Measurements from ENCODE around the gene VPS51.

- TF ChIP-seq CTCF (IDR thresholded peaks at IDR 0.05; ENCODE audit: low read depth, low read length, missing input control) = no peak
- no peak for TF ChIP-seq RAD21 (IDR thresholded peaks at IDR 0.05)
- no peak for TF ChIP-seq ATF3 (IDR thresholded peaks at IDR 0.05)
- no peak for TF ChIP-seq REST (IDR thresholded peaks at IDR 0.05)
- no peak for TF ChIP-seq YY1 (IDR thresholded peaks at IDR 0.05)
- no peak for TF ChIP-seq FOXA2 (IDR thresholded peaks at IDR 0.05)
- no peak for TF ChIP-seq FOXA1 (IDR thresholded peaks at IDR 0.05)
- TF ChIP-seq EGR1 (IDR thresholded peaks at IDR 0.05; ENCODE audit: low read depth in 2 of 2) = no peak
- TF ChIP-seq MAX (IDR thresholded peaks at IDR 0.05) = no peak
- TF ChIP-seq TAF1 (conservative IDR thresholded peaks at IDR 0.05) = no peak
- no peak for TF ChIP-seq JUND (IDR thresholded peaks at IDR 0.05)
- no peak for TF ChIP-seq RXRA (IDR thresholded peaks at IDR 0.05)
Observed at GRCh38 chr11:65090628-65091027, 5.4 kb upstream of the VPS51 start.

Measured in liver (tissue), 3 donors.